Loucy (cell line): ENCODE results near the gene DHRSX.
"Not testable (repeated sequence)": the region's sequence is repeated elsewhere in the genome, so short reads cannot be mapped to it uniquely, and the experiment has no call there.

Source experiments
- EZH2phosphoT487 ChIP-seq: fragments of 200-600 bp; IDR thresholded peaks from 2 replicates; pipeline ENCODE4 v1.6.1; 2018; ENCODE audit warnings: antibody characterized with exemption, mild to moderate bottlenecking, moderate library complexity, borderline replicate concordance
- TF ChIP-seq, protein P1 (sequence below): fragments of 200-600 bp; sonication (generic); conservative IDR thresholded peaks from 2 replicates; pipeline ENCODE4 v1.5.1; 2014; ENCODE audit warnings: mild to moderate bottlenecking, antibody characterized with exemption, low read length

DNA sequence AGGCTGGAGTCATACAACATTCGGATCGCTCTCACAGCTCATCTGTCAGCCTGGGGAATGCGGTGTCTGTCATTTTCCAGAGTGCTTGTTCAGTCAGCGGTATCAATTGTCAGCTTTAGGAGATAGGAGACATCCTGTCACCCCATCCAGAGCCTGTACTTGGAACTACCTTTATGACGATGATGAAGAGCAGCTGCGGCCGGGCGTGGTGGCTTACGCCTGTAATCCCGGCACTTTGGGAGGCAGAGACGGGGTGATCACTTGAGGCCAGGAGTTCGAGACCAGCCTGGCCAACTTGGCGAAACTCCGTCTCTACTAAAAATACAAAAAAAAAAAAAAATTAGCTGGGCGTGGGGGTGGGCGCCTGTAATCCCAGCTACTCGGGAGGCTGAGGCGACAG is 289.1 kb downstream of the DHRSX start:
- TF ChIP-seq, protein P1, sequence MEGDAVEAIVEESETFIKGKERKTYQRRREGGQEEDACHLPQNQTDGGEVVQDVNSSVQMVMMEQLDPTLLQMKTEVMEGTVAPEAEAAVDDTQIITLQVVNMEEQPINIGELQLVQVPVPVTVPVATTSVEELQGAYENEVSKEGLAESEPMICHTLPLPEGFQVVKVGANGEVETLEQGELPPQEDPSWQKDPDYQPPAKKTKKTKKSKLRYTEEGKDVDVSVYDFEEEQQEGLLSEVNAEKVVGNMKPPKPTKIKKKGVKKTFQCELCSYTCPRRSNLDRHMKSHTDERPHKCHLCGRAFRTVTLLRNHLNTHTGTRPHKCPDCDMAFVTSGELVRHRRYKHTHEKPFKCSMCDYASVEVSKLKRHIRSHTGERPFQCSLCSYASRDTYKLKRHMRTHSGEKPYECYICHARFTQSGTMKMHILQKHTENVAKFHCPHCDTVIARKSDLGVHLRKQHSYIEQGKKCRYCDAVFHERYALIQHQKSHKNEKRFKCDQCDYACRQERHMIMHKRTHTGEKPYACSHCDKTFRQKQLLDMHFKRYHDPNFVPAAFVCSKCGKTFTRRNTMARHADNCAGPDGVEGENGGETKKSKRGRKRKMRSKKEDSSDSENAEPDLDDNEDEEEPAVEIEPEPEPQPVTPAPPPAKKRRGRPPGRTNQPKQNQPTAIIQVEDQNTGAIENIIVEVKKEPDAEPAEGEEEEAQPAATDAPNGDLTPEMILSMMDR, result not testable (repeated sequence)
- not testable (repeated sequence) for TF ChIP-seq EZH2phosphoT487
